IMR-90 (cell line): ENCODE measurements around the gene HSPG2. TPM values are rescaled to one million over a fixed set of nuclear protein-coding genes. Genes with fewer than 3 reads are reported as not detected.

Experiments used
- ATAC-seq: fragments of 200-7000 bp; cut with Tn5 transposase; 2 replicates; pipeline ENCODE4 v1.9.1; 2020; ENCODE audit warnings: low read depth, mild to moderate bottlenecking, moderate library complexity
- BruUV-seq: library from RNA; stranded (reverse); fragments of 400-500 nt; replicated peaks from 2 replicates; lab custom pipeline; 2021; lab: Mats Ljungman, UMichigan
- CTCF ChIA-PET: fragments of 300-600 bp; formaldehyde crosslinking; extraction: SDS; loops from one replicate; lab custom pipeline; 2021; ENCODE audit warnings: antibody characterized with exemption; lab: Yijun Ruan, JAX
- POLR2A ChIA-PET: fragments of 300-600 bp; sonication (Branson Sonifier 250); formaldehyde crosslinking; loops from one replicate; lab custom pipeline; 2022; ENCODE audit warnings: antibody characterized with exemption; ENCODE audit not compliant: unreplicated experiment; lab: Charles Lee
- DNase-seq: peaks from one replicate; pipeline ENCODE4 v3.0.0; 2013
- H2AFZ ChIP-seq: replicated peaks from 2 replicates; pipeline ENCODE3; 2013; ENCODE audit warnings: low read length, mild to moderate bottlenecking; ENCODE audit not compliant: poor library complexity
- H2AK5ac ChIP-seq: 2 replicates; pipeline ENCODE4 v1.6.1; 2013; ENCODE audit warnings: low read depth, low read length, inconsistent platforms
- H2AK9ac ChIP-seq: replicated peaks from 2 replicates; pipeline ENCODE3; 2013; ENCODE audit warnings: mild to moderate bottlenecking, low read depth, low read length, moderate library complexity; ENCODE audit not compliant: poor library complexity
- H2BK120ac ChIP-seq: 2 replicates; pipeline ENCODE4 v1.6.1; 2013; ENCODE audit warnings: low read depth, low read length, inconsistent platforms
- H2BK15ac ChIP-seq: 3 replicates; pipeline ENCODE4 v1.6.1; 2013; ENCODE audit warnings: low read depth, low read length, inconsistent platforms
- H2BK20ac ChIP-seq: 2 replicates; pipeline ENCODE4 v1.6.1; 2013; ENCODE audit warnings: low read depth, mild to moderate bottlenecking, inconsistent platforms, low read length, moderate library complexity
- H2BK5ac ChIP-seq: 2 replicates; pipeline ENCODE4 v1.6.1; 2013; ENCODE audit warnings: mild to moderate bottlenecking, low read depth, low read length, inconsistent platforms; ENCODE audit not compliant: poor library complexity, severe bottlenecking
- H3K14ac ChIP-seq: replicated peaks from 2 replicates; pipeline ENCODE4 v1.6.1; 2013; ENCODE audit warnings: low read depth, low read length, inconsistent platforms
- H3K18ac ChIP-seq: 2 replicates; pipeline ENCODE4 v1.6.1; 2013; ENCODE audit warnings: low read depth, low read length, control low read depth
- H3K23ac ChIP-seq: 2 replicates; pipeline ENCODE4 v1.6.1; 2013; ENCODE audit warnings: low read depth, low read length, inconsistent platforms
- H3K27ac ChIP-seq: 2 replicates; pipeline ENCODE4 v1.5.1; 2013; ENCODE audit warnings: mild to moderate bottlenecking, control low read depth, low read length; ENCODE audit not compliant: insufficient read depth
- H3K27me3 ChIP-seq: 2 replicates; pipeline ENCODE4 v1.6.1; 2013; ENCODE audit warnings: low read length; ENCODE audit not compliant: control insufficient read depth, insufficient read depth
- H3K36me3 ChIP-seq: 2 replicates; pipeline ENCODE4 v1.6.1; 2013; ENCODE audit warnings: low read length, mixed read lengths; ENCODE audit not compliant: control insufficient read depth, insufficient read depth
- H3K4ac ChIP-seq: 2 replicates; pipeline ENCODE4 v1.6.1; 2013; ENCODE audit warnings: low read depth, low read length, inconsistent platforms
- H3K4me1 ChIP-seq: 2 replicates; pipeline ENCODE4 v1.6.1; 2013; ENCODE audit warnings: low read length, mixed read lengths; ENCODE audit not compliant: control insufficient read depth, insufficient read depth
- H3K4me2 ChIP-seq: 2 replicates; pipeline ENCODE4 v1.6.1; 2013; ENCODE audit warnings: low read depth, mild to moderate bottlenecking, control low read depth, low read length, moderate library complexity
- H3K4me3 ChIP-seq: 2 replicates; pipeline ENCODE4 v1.5.1; 2013; ENCODE audit warnings: low read depth, mild to moderate bottlenecking, control low read depth, low read length, moderate library complexity; ENCODE audit not compliant: insufficient read depth
- H3K56ac ChIP-seq: 2 replicates; pipeline ENCODE4 v1.6.1; 2013; ENCODE audit warnings: low read length, inconsistent platforms; ENCODE audit not compliant: insufficient read depth; ENCODE audit errors: extremely low read depth
- H3K79me1 ChIP-seq, 2 experiments: 2 replicates each; pipeline ENCODE4 v1.6.1; 2013; ENCODE audit warnings: low read length in 2 of 2, inconsistent platforms in 1 of 2, low read depth in 1 of 2
- H3K9ac ChIP-seq: 2 replicates; pipeline ENCODE4 v1.6.1; 2013; ENCODE audit warnings: low read depth, low read length, control low read depth
- H3K9me1 ChIP-seq: 2 replicates; pipeline ENCODE4 v1.6.1; 2013; ENCODE audit warnings: low read length, inconsistent platforms; ENCODE audit not compliant: insufficient read depth
- H3K9me3 ChIP-seq: 2 replicates; pipeline ENCODE4 v1.6.1; 2013; ENCODE audit warnings: low read length; ENCODE audit not compliant: control insufficient read depth, insufficient read depth
- H4K20me1 ChIP-seq: 2 replicates; pipeline ENCODE4 v1.6.1; 2013; ENCODE audit warnings: low read length, inconsistent platforms; ENCODE audit not compliant: insufficient read depth
- H4K5ac ChIP-seq: 2 replicates; pipeline ENCODE4 v1.6.1; 2013; ENCODE audit warnings: mild to moderate bottlenecking, low read depth, low read length, control low read depth
- H4K8ac ChIP-seq, 2 experiments: 2 replicates each; pipeline ENCODE4 v1.6.1; 2013; ENCODE audit warnings: low read depth in 2 of 2, low read length in 2 of 2, control low read depth in 1 of 2, inconsistent platforms in 1 of 2
- H4K91ac ChIP-seq: 2 replicates; pipeline ENCODE4 v1.6.1; 2013; ENCODE audit warnings: low read depth, low read length, inconsistent platforms; ENCODE audit not compliant: insufficient read depth
- ELK1 ChIP-seq: fragments of 150-350 bp; IDR thresholded peaks from 2 replicates; pipeline ENCODE4 v1.6.1; 2016; ENCODE audit warnings: low read depth, mild to moderate bottlenecking, low read length, moderate library complexity, borderline replicate concordance
- FOS ChIP-seq: fragments of 150-350 bp; IDR thresholded peaks from 2 replicates; pipeline ENCODE4 v1.6.1; 2016; ENCODE audit warnings: low read depth, low read length
- MAFK ChIP-seq: IDR thresholded peaks from 2 replicates; pipeline ENCODE4 v1.6.1; 2012; ENCODE audit warnings: low read depth, low read length, improper control_type of control experiment
- MXI1 ChIP-seq: IDR thresholded peaks from 2 replicates; pipeline ENCODE4 v1.6.1; 2012; ENCODE audit warnings: low read depth, mild to moderate bottlenecking, low read length, moderate library complexity, borderline replicate concordance
- RCOR1 ChIP-seq: IDR thresholded peaks from 2 replicates; pipeline ENCODE4 v1.6.1; 2012; ENCODE audit warnings: mild to moderate bottlenecking, low read length, improper control_type of control experiment; ENCODE audit not compliant: insufficient replicate concordance
- WGBS, 2 experiments: methylation state at CpG; one replicate each; pipeline versions ENCODE4 v1.1.5 to v1.1.7; 2013; ENCODE audit warnings: missing lambda C conversion rate in 2 of 2; ENCODE audit not compliant: insufficient read length in 1 of 2; ENCODE audit errors: extremely low coverage in 2 of 2; 5-methylcytosine and 5-hydroxymethylcytosine counted together
- dilution Hi-C: fragments of 300-500 bp; cut with HindIII; formaldehyde crosslinking; loops from one replicate; pipeline ENCODE4 v1.14.3; 2018; ENCODE audit warnings: low sequenced_read_pairs; ENCODE audit not compliant: unreplicated experiment
- in situ Hi-C: fragments of 300-500 bp; cut with MboI; formaldehyde crosslinking; loops from 3 replicates; pipeline ENCODE4 v1.14.3; 2019; ENCODE audit warnings: low sequenced_read_pairs, inconsistent platforms, mixed read lengths
- intact Hi-C: fragments of 100-400 bp; cut with micrococcal nuclease; formaldehyde crosslinking; loops from 2 replicates; pipeline ENCODE4 v1.10.0; 2022
- polyA plus RNA-seq, 3 experiments: library from polyadenylated mRNA; depleted of rRNA; stranded (reverse); fragments of >200 nt; gene quantifications; 2 replicates each; pipeline ENCODE4 v1.2.3, GENCODE V29; 2012; ENCODE audit warnings: low replicate concordance in 1 of 3
- total RNA-seq: library from RNA; depleted of rRNA; stranded (reverse); fragments of >200 nt; gene quantifications from 2 replicates; pipeline ENCODE4 v1.2.3, GENCODE V29; 2012

Gene HSPG2
- total and polyA plus RNA-seq, 2 of the 4 experiments (the other 2 are of a cell fraction), result 15.8 to 94.0 TPM

- DNase-seq (no peak), ATAC-seq (no peak)
- H3K4me1 ChIP-seq, result no peaks in the 10 kb centered on the region
- H3K56ac ChIP-seq, result no peak overlapping the region
- no peak overlapping the region for H2AFZ ChIP-seq
- H2BK5ac ChIP-seq, result no peak overlapping the region
- no peak overlapping the region for H3K9ac ChIP-seq
- CTCF ChIA-PET, result no interaction called here
- H3K18ac ChIP-seq, result no peak overlapping the region
- no peak overlapping the region for H3K4ac ChIP-seq
- H4K8ac ChIP-seq, result no peak overlapping the region
- no peak overlapping the region for H3K4me2 ChIP-seq
- H3K9me1 ChIP-seq, result no peaks in the 10 kb centered on the region
- no TSS peak for BruUV-seq
- in situ Hi-C loops, result no loop called here
- no peak overlapping the region for H2AK9ac ChIP-seq
- no peak overlapping the region for H2AK5ac ChIP-seq
- no peaks in the 10 kb centered on the region; the same call in 1 of the 2 replicates for H4K20me1 ChIP-seq
- no peak overlapping the region for H3K14ac ChIP-seq
- H3K36me3 ChIP-seq, result peaks cover 78% of the 10 kb centered on the region
- H4K5ac ChIP-seq, result no peak overlapping the region
- H2BK20ac ChIP-seq, result no peak overlapping the region
- H3K4me3 ChIP-seq, result no peak overlapping the region
- no peak overlapping the region for H4K91ac ChIP-seq
- H3K27me3 ChIP-seq, result no peaks in the 10 kb centered on the region
- 98% methylated on average over 8 of the region's 17 CpGs; no CpG with 5 or more reads in 1 of the 2 experiments for WGBS, 2 experiments
- H2BK120ac ChIP-seq, result no peak overlapping the region
- peaks cover 4% of the 10 kb centered on the region; the same call in 1 of the 2 replicates for H3K9me3 ChIP-seq
- no peak overlapping the region for H3K27ac ChIP-seq
- intact Hi-C loops, result no loop called here
- TF ChIP-seq MXI1, result no peak
- no peak for TF ChIP-seq FOS
- TF ChIP-seq ELK1, result no peak
- TF ChIP-seq MAFK, result no peak
- TF ChIP-seq RCOR1, result no peak
- no peaks in the 10 kb centered on the region for H3K79me1 ChIP-seq
- H3K23ac ChIP-seq, result no peak overlapping the region
- H2BK15ac ChIP-seq, result no peak overlapping the region
- POLR2A ChIA-PET, result no interaction called here
- dilution Hi-C loops, result no loop called here
Measured at GRCh38 chr1:21829294-21829693, 107.8 kb downstream of the HSPG2 start.
